Transverse colon (tissue), 3 donors: ENCODE results near the gene CCN2.

Experiments used
- EP300 ChIP-seq: sonication (generic); formaldehyde crosslinking; IDR thresholded peaks from one replicate; pipeline ENCODE4 v1.6.1; 2017; ENCODE audit warnings: antibody characterized with exemption, low read depth
- POLR2A ChIP-seq: fragments of 450-650 bp; IDR thresholded peaks from one replicate; pipeline ENCODE4 v1.6.1; 2016; ENCODE audit warnings: antibody characterized with exemption, mild to moderate bottlenecking, moderate library complexity
- TF ChIP-seq, protein P1 (sequence below), 5 experiments: fragments of 200-600 bp in 3 of 5; fragments of 450-650 bp in 2 of 5; sonication (generic) in 3 of 5; IDR thresholded peaks; 1 replicate in 2 of 5; 2 replicates in 3 of 5; pipeline ENCODE4 v1.5.1; 2016 to 2017; ENCODE audit warnings: antibody characterized with exemption in 5 of 5, inconsistent platforms in 3 of 5, mild to moderate bottlenecking in 2 of 5, moderate library complexity in 1 of 5

DNA sequence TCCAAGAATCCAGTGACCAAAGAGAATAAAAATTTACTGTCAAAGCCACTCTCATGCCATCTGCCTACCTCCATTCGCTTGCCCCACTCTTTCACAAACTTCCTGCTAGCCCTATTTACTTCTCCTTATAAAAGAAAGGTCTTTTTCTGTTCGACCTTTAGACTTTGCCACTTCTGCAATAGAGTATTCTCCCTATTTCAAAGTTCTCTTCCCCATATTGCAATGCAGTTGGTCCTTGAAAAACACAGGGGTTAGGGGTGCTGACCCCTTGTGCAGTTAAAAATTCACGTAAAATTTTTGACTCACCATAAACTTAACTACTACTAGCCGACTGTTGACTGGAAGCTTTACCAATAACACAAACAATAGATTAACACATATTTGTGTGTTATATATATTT lies 15.0 kb downstream of the CCN2 start:
- TF ChIP-seq, protein P1, sequence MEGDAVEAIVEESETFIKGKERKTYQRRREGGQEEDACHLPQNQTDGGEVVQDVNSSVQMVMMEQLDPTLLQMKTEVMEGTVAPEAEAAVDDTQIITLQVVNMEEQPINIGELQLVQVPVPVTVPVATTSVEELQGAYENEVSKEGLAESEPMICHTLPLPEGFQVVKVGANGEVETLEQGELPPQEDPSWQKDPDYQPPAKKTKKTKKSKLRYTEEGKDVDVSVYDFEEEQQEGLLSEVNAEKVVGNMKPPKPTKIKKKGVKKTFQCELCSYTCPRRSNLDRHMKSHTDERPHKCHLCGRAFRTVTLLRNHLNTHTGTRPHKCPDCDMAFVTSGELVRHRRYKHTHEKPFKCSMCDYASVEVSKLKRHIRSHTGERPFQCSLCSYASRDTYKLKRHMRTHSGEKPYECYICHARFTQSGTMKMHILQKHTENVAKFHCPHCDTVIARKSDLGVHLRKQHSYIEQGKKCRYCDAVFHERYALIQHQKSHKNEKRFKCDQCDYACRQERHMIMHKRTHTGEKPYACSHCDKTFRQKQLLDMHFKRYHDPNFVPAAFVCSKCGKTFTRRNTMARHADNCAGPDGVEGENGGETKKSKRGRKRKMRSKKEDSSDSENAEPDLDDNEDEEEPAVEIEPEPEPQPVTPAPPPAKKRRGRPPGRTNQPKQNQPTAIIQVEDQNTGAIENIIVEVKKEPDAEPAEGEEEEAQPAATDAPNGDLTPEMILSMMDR (IDR thresholded peaks at IDR 0.05): no peak
- no peak for TF ChIP-seq POLR2A
- TF ChIP-seq EP300: no peak
